AG04450 (cell line): ENCODE data around the gene MPZL3. TPM values are rescaled to one million over a fixed set of nuclear protein-coding genes. Genes with fewer than 3 reads are reported as not detected.

Experiments used
- CTCF ChIA-PET: fragments of 300-600, 350-600 bp; formaldehyde crosslinking; extraction: SDS; loops from one replicate; lab custom pipeline; 2022; ENCODE audit warnings: antibody characterized with exemption, inconsistent platforms; lab: Charles Lee
- POLR2A ChIA-PET: fragments of 350-600 bp; formaldehyde crosslinking; extraction: SDS; loops from one replicate; lab custom pipeline; 2021; ENCODE audit warnings: antibody characterized with exemption, inconsistent platforms; lab: Yijun Ruan, JAX
- DNase-seq: peaks from one replicate; pipeline ENCODE4 v3.0.0-alpha.2; 2011; ENCODE audit warnings: low read depth, low spot score
- H3K27ac ChIP-seq: one replicate; pipeline ENCODE4 v1.5.1; 2012; ENCODE audit warnings: low read depth, low read length, control low read depth
- H3K27me3 ChIP-seq: one replicate; pipeline ENCODE4 v1.6.0; 2012; ENCODE audit warnings: low read length; ENCODE audit not compliant: control insufficient read depth, insufficient read depth
- H3K4me3 ChIP-seq: 2 replicates; pipeline ENCODE4 v1.5.1; 2011; ENCODE audit warnings: mild to moderate bottlenecking, low read depth, low read length, control low read depth
- H3K9me3 ChIP-seq: 2 replicates; pipeline ENCODE4 v1.5.1; 2012; ENCODE audit warnings: low read length; ENCODE audit not compliant: control insufficient read depth, insufficient read depth
- CTCF ChIP-seq: IDR thresholded peaks from 2 replicates; pipeline ENCODE4 v1.5.1; 2011; ENCODE audit warnings: low read depth, low read length, control low read depth, inconsistent platforms
- polyA plus RNA-seq: library from polyadenylated mRNA; depleted of rRNA; stranded (reverse); fragments of >200 nt; gene quantifications from 2 replicates; pipeline ENCODE4 v1.2.3, GENCODE V29; 2011

Gene MPZL3
- polyA plus RNA-seq, 1 experiment = 0.07 TPM

DNA sequence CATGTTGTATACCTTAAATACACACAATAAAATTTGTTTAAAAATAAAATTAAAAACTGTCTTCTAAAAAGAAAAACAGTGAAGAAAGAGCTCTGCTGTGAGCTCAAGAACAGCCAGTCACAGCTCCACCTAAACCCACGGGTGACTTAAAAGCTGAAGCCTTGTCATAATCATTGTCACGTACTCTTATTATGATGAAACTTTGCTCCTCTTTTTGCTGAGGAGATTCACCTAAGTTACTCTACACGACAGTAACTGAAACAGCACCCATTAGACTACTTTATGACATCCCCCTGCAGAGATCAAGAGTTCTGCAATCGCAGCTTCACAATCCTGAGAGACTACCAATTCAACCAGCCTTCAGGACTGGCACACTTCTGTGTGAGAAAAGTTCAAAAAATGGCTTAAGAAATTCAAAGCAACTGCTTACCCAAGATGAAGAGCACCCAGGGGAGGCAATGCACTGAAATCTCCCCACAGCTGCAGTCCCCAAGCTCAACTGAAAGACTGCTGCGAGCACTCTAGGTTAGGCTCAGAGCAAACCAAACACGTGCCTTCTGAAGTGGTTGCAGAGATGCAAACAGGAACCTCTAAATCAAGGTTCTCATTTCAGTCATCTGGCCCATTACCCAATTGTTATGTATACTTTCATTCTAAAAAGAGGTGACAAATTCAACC, 27.5 kb downstream of the MPZL3 start, which contains the start of gene JAML:
Gene JAML (minus strand): TSS at position 501 of the 678 bp plus-strand sequence. CDS start 10,145 bp downstream, outside the sequence.
- ChIA-PET POLR2A (no interaction called here), CTCF (interaction anchor here (1.0 to 1.3 kb wide), 2 partner anchors 26 to 171 kb away, joined by 3 to 5 read pairs; no protein-coding TSS in a partner anchor)
- peaks cover 9% of the 10 kb centered on the region for H3K27me3 ChIP-seq
- no peak for DNase-seq
- no peaks in the 10 kb centered on the region for H3K9me3 ChIP-seq
- H3K4me3 ChIP-seq = no peak within 1 kb of the TSS
- no peak within 1 kb of the TSS for H3K27ac ChIP-seq
- no peak for TF ChIP-seq CTCF

- Histone ChIP-seq H3K27ac (no peak overlapping the region), H3K9me3 (no peaks in the 10 kb centered on the region), H3K4me3 (no peak overlapping the region), H3K27me3 (peaks cover 9% of the 10 kb centered on the region)
- no peak for DNase-seq
- TF ChIP-seq CTCF = no peak
- CTCF ChIA-PET = interaction anchor here (1.0 to 1.3 kb wide), 2 partner anchors 26 to 171 kb away, joined by 3 to 5 read pairs; no protein-coding TSS in a partner anchor
- POLR2A ChIA-PET = no interaction called here
These were observed 28.2 kb downstream of the MPZL3 start for GRCh38 chr11:118223992-118224391.

DNA sequence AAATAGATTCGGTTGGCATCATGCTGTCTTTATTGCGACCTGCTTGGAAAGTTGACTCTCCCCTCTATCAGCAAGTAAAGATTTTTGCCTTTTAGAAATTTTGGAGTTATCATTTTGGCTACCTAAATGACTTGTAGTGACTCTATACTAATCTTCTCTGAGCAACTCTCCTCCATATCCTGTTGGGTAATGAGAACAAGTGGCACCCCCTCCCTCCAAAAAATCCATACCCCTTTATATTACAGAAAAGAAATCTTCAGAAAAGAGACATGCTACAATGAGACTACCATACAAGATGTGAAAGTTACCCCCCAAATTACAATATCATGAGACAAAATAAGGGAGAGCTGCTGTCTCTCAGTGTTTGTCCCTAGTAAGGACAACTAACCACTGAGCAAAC, 28.6 kb downstream of the MPZL3 start:
- ChIA-PET CTCF (interaction anchor here (1.3 kb wide), 1 partner anchor 25 kb away, joined by 5 read pairs; no protein-coding TSS in a partner anchor), POLR2A (no interaction called here)
- DNase-seq = no peak
- H3K27ac ChIP-seq = no peak overlapping the region
- no peaks in the 10 kb centered on the region for H3K9me3 ChIP-seq
- no peak overlapping the region for H3K4me3 ChIP-seq
- H3K27me3 ChIP-seq = peaks cover 9% of the 10 kb centered on the region
- no peak for TF ChIP-seq CTCF

DNA sequence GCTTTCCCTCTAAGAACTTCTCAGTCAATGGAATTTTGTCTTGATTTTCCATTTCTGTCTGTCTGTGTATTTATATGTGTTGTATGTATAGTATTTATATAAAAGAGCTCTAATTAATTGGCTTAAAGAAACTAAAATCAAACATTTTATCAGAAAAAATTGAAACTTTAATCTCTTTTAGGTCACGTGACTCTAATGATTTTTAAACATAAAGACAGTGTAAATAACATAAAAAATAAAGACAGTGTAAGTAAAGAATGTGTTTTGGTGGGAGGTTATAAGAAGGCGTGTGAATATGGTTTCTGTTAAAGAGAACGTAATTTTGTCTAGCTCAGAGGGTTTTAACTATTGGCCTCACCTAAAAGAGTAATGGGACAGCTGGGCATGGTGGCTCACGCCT, 29.7 kb downstream of the MPZL3 start:
- Histone ChIP-seq H3K27ac (no peak overlapping the region), H3K9me3 (no peaks in the 10 kb centered on the region), H3K4me3 (no peak overlapping the region), H3K27me3 (peaks cover 9% of the 10 kb centered on the region)
- no peak for DNase-seq
- ChIA-PET CTCF (interaction anchor here (1.2 kb wide), 1 partner anchor 24 kb away, joined by 10 read pairs; no protein-coding TSS in a partner anchor), POLR2A (no interaction called here)
- TF ChIP-seq CTCF = no peak

GRCh38 chr11:118221419-118221818, 30.7 kb downstream of the MPZL3 start:
- H3K27ac ChIP-seq = no peak overlapping the region
- ChIA-PET POLR2A (no interaction called here), CTCF (no interaction called here)
- peaks cover 11% of the 10 kb centered on the region for H3K27me3 ChIP-seq
- no peak for DNase-seq
- TF ChIP-seq CTCF = no peak
- no peaks in the 10 kb centered on the region for H3K9me3 ChIP-seq
- H3K4me3 ChIP-seq = no peak overlapping the region
